Measurements from ENCODE around the gene CALHM6. TPM values are rescaled to one million over a fixed set of nuclear protein-coding genes. Genes with fewer than 3 reads are reported as not detected.

CALHM6 gene
- total and polyA plus RNA-seq, 10 of the 15 experiments (the other 5 are each of a cell fraction or from before 2014, with no cell fraction given): 0.15 to 3.4 (median 1.3) TPM

- TF ChIP-seq USF2 (IDR thresholded peaks at IDR 0.05; ENCODE audit: borderline replicate concordance, low read depth, low read length) (no peak), POLR2AphosphoS5 (IDR thresholded peaks at IDR 0.05; ENCODE audit: low read length) (no peak), EGR1 (IDR thresholded peaks at IDR 0.05; ENCODE audit: borderline replicate concordance in 1 of 2, low read depth in 2 of 2, low read length in 2 of 2) (no peak), ZZZ3 (IDR thresholded peaks at IDR 0.05; ENCODE audit: control insufficient read depth, insufficient read length, low read depth) (no peak), CHD2 (IDR thresholded peaks at IDR 0.05; ENCODE audit: borderline replicate concordance, low read depth, low read length) (no peak), ZNF687 (IDR thresholded peaks at IDR 0.05) (no peak), ZNF622 (IDR thresholded peaks at IDR 0.05) (no peak), CTCF (IDR thresholded peaks at IDR 0.05 in 2 of 3, conservative IDR thresholded peaks at IDR 0.05 in 1 of 3; ENCODE audit: control insufficient read depth in 2 of 3, extremely low read depth in 1 of 3, insufficient read depth in 1 of 3, low read depth in 3 of 3, low read length in 3 of 3) (no peak), RELB (IDR thresholded peaks at IDR 0.05; ENCODE audit: low read depth) (no peak), STAT1 (conservative IDR thresholded peaks at IDR 0.05) (no peak), DPF2 (IDR thresholded peaks at IDR 0.05) (no peak), TBL1XR1 (IDR thresholded peaks at IDR 0.05; ENCODE audit: low read depth, low read length) (no peak), MYC (IDR thresholded peaks at IDR 0.05; ENCODE audit: insufficient read depth, insufficient read length, insufficient replicate concordance, low read length, severe bottlenecking) (no peak), E2F4 (IDR thresholded peaks at IDR 0.05; ENCODE audit: low read depth, low read length) (no peak), IKZF2 (IDR thresholded peaks at IDR 0.05) (no peak)
- SMC1A ChIA-PET (ENCODE audit: uncharacterized antibody, unreplicated experiment): interaction anchor here (0.6 to 1.7 kb wide), 3 partner anchors 18 to 424 kb away, joined by 3 to 5 read pairs (median 3); no protein-coding TSS in a partner anchor
- ATAC-seq (no peak), DNase-seq (ENCODE audit: low read depth, low spot score) (no peak), FAIRE-seq (no peak)
- RAD21 ChIA-PET (ENCODE audit: unreplicated experiment): no interaction called here
- intact Hi-C loops (cut with micrococcal nuclease; ENCODE audit: unreplicated experiment) (no loop called here), in situ Hi-C loops (cut with MboI) (no loop called here)
- no peak overlapping the region for H3K27ac ChIP-seq (ENCODE audit: control insufficient read depth, insufficient read depth)
- H3K27me3 ChIP-seq (replicated peaks in 1 of 2; ENCODE audit: control insufficient read depth in 2 of 2, insufficient read depth in 2 of 2, low read length in 1 of 2): peaks cover 0 to 3% of the 10 kb centered on the region in 2 experiments; a peak in 2 of 4 replicates
- 64% methylated on average over 9 of the region's 9 CpGs for WGBS (ENCODE audit: insufficient coverage, insufficient replicate concordance, low lambda C conversion rate, missing lambda C conversion rate)
- CTCF ChIA-PET: interaction anchor here (1.0 to 1.4 kb wide), 4 partner anchors 12 to 305 kb away, joined by 3 to 5 read pairs (median 3); no protein-coding TSS in a partner anchor
- no peaks in the 10 kb centered on the region for H3K36me3 ChIP-seq (ENCODE audit: control insufficient read depth in 2 of 2, insufficient read depth in 2 of 2, low read length in 1 of 2)
- no peak overlapping the region for H3K9ac ChIP-seq (ENCODE audit: control insufficient read depth, insufficient read depth, low read length)
- no peak overlapping the region for H2AFZ ChIP-seq (ENCODE audit: control insufficient read depth, low read depth, low read length)
- no TSS peak for BruUV-seq (replicated peaks)
- H3K4me2 ChIP-seq (ENCODE audit: control insufficient read depth, insufficient read depth): no peak overlapping the region
- H3K4me3 ChIP-seq: no peak overlapping the region
- H3K9me3 ChIP-seq (replicated peaks; ENCODE audit: control insufficient read depth, insufficient read depth, low read length): no peaks in the 10 kb centered on the region
- H3K4me1 ChIP-seq (ENCODE audit: control insufficient read depth, insufficient read depth, low read length): peaks cover 7% of the 10 kb centered on the region
- H3K79me2 ChIP-seq (ENCODE audit: control insufficient read depth, insufficient read depth, low read length): no peaks in the 10 kb centered on the region
- no peaks in the 10 kb centered on the region for H4K20me1 ChIP-seq (ENCODE audit: control insufficient read depth, insufficient read depth)
- POLR2A ChIA-PET: no interaction called here
These were observed 2.9 kb upstream of the CALHM6 start for GRCh38 chr6:116458264-116458663.

All from GM12878 (cell line).